ENCODE measurements around the gene POGZ. TPM values are rescaled to one million over a fixed set of nuclear protein-coding genes. Genes with fewer than 3 reads are reported as not detected.
"Not testable (repeated sequence)": the region's sequence is repeated elsewhere in the genome, so short reads cannot be mapped to it uniquely, and the experiment has no call there.

The POGZ gene
- polyA plus RNA-seq, 1 donor: 69.3 TPM

GRCh38 chr1:151418081-151418480 lies 41.2 kb downstream of the POGZ start:
- DNase-seq: no peak

DNA sequence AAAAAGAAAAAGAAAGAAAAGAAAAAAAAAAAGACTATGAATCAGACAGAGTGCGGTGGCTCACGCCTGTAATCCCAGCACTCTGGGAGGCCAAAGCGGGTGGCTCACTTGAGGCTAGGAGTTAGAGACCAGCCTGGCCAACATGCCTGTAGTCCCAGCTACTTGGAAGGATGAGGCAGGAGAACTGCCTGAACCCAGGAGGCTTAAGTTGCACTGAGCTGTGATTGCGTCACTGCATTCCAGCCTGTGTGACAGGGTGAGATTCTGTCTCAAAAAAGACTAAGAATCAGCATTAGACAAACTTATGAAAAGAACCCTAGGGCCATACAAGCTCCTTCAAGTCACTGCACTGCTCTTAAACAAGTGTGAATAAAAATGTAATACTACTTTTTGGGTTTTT lies 43.1 kb downstream of the POGZ start:
- DNase-seq: no peak

DNA sequence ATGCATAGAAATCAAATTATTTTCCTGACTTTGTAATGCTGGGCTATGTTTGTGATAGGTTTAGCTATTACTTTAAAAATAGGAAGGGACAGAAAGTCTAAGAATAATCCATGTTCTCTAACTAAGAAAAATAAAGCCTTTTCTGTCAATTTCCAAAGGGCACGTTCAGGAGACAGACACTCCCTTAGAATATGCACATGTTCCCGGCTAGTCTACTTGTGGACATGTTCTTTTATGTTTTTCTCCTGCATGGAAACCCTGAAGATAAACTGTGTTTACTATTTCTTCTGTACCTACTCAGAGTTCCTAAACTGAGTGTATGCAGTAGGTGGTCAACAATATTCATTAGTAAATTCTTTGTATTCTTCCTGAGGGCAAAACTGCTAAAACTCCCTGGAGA lies 47.4 kb downstream of the POGZ start:
- DNase-seq: no peak

GRCh38 chr1:151408891-151409290 lies 50.4 kb downstream of the POGZ start:
- no peak for DNase-seq

DNA sequence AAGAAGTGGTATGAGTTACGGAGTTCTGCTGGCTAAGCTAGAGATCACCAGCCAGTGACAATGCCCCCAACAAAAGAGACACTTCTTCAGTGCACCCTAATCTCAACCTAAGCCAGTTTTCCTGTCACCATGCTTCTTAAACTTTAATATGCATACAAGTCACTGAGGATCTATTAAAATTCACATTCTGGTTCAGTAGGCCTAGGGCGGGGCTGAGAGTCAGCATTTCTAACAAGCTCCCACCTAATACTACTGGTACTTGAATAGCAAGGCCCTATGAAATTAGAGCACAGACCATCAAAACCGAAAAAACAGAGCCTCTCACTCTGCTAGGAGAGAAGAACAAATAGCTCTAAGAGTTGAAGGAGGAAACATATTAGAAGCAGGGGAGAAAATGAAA lies 52.0 kb downstream of the POGZ start:
- DNase-seq: no peak

DNA sequence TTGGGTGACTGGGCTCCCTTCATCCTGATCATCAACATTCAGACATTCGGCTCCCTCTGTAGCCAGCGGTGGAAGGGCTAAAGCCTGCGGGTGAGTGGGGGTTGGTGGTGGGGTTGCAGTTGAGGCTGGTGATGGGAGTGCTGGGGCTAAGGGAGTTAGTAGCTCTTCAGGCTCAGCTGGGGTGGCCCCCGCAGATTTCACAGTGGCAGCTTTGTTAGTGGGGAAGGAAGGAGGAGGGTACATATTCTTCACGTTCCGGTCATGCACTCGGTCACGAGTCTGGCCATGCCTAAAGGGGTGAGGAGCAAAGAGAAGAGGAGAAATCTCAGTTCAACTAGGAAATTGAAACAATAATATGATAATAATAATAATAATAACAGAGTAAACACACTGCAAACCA lies 53.1 kb downstream of the POGZ start:
- DNase-seq: no peak

DNA sequence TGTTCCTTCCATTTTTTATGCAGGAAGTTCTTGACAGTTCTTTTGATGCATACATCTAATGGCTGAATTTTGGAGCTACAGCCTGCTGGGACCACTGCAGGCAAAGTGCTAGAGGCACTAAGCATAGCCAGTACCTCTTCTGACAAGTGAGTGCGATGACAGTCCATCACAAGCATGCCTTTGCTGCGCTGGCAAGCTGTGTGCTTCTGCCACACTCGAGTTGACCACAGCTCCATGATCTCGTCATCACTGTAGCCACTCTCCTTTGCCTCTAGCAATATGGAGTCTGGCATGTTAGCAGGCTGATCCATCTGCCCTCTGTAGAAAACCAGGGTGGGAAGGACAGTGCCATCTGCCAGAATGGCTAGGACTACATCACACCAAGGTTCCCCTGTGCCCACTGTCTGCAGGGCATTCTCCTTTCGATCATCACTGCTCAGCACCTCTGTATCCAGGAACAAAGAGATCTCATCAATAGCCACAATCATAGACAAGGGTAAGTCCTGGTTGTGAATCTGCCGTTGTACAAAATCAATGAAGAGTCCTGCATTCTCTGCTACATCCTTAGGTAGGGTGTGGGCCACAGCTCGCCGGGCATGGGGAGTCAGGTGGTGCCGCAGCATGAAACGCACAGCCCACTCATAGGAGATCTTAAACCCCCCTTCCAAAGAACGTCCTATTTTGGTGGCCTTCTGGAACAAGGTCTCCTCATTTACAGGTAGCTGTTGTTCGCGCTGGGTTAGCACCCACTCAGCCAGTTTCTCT lies 53.9 kb downstream of the POGZ start:
- no peak for DNase-seq

GRCh38 chr1:151403612-151404011 lies 55.7 kb downstream of the POGZ start:
- no peak for DNase-seq

DNA sequence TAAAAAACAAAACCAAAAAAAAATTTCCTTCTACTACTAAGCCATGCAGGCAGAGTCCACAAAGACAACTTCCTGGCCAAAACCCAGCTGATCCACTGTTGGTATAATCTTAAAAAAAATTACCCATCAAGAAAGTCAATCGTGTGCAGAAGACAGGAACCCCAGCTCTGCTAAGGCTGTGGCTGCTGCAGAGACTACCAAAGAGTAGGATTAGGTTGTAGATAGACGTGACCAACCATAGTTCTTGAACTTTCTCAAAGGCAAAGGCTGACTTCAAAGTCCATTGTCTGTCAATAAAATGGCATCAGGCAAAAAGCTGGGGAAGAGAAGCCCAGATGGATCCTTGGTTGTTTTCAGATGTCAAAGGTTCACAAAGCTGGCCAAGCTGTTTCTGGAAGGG lies 56.5 kb downstream of the POGZ start:
- no peak for DNase-seq

GRCh38 chr1:151401860-151402259 lies 57.4 kb downstream of the POGZ start:
- no peak for DNase-seq

GRCh38 chr1:151401125-151401788 lies 58.0 kb downstream of the POGZ start:
- DNase-seq: no peak

GRCh38 chr1:151399324-151400171 lies 59.7 kb downstream of the POGZ start, which contains the start of gene PSMB4:
Gene PSMB4, plus strand, starts transcription at chr1:151399573. Its CDS starts 15 bp downstream, at chr1:151399588.
- DNase-seq: peak; percentile 95

DNA sequence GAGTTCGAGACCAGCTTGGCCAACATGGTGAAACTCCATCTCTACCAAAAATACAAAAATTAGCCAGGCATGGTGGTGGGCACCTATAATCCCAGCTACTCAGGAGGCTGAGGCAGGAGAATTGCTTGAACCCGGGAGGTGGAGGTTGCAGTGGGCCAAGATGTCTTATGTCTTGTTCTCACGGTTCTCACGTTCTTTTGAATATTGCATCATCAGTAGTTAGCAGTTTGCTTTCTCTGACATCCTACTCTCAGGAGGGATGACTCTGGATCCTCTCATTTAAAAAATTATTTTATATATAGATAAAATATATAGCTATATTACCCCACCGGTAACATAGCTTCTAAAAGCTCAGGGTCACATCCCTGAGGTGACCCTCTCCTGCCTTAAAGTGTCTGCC lies 63.0 kb downstream of the POGZ start:
- DNase-seq: not testable (repeated sequence)

DNA sequence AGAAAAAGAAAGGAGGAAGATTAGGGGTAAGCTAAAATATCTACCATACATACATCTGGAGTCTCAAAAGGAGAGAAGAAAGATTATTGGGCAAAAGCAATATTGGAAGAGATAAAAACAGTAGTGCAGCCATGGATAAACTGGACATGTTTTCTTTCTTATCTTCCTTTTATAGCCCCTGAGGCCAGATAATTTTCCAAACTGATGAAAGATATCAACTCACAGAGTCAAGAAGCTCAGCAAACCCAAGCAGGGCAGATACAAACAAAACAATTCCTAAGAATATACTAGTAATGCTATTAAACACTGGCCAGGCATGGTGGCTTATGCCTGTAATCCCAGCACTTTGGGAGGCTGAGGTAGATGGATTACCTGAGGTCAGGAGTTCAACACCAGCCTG lies 65.7 kb downstream of the POGZ start:
- DNase-seq: no peak

DNA sequence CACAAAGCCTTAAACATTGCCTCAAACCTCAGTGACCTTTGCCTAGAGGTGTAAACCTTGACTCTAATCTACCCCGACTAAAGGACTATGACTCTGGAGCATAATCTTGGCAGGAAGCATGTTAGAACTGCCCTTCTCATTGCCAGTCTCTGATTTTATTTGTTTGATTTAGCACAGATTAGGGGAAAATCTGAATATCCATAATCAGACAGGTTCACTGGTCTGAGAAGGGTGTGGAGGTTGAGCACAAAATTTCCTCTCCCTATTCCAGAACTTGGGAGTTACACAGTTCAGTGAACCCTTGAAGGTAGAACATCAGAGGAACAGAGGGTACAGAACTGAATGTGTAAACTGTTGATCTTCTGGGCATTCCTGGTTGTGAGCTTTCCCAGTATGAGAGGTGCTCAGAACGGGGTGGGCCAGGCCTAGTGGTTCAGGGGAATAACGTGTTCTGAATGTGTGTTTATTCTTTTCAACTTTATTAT lies 68.2 kb downstream of the POGZ start:
- DNase-seq: no peak

DNA sequence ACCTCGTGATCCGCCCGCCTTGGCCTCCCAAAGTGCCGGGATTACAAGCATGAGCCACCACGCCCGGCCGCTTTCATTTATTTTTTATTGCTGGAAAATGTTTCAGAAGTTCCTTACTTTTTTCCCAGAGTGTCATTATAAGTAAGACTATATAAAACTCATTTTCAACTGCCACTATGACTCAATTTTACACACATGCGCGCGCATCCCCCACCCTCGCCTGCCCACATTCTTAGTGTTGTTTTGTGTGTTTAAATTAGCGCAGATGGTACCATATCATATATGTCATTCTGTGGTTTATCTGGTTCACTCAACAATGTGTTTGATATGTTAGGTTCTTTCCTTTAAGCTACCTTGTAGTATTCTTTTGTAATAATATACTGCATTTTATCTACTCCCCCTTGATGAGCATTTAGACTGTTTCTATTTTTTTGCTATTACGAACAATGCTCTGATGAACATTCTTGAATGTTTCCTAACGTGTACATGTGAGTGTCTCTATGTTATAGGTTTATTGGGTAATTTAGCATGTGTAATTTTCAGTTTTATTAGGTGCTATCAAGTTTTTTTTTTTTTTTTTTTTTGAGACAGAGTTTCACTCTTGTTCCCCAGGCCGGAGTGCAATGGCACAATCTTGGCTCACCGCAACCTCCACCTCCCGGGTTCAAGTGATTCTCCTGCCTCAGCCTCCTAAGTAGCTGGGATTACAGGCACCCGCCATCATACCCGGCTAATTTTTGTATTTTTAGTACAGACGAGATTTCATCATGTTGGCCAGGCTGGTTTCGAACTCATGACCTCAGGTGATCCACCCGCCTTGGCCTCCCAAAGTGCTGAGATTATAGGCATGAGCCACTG lies 68.8 kb downstream of the POGZ start:
- not testable (repeated sequence) for DNase-seq

- DNase-seq: no peak
Measured at GRCh38 chr1:151386002-151386401, 73.3 kb downstream of the POGZ start.

GRCh38 chr1:151384584-151384983 lies 74.7 kb downstream of the POGZ start:
- DNase-seq: no peak

DNA sequence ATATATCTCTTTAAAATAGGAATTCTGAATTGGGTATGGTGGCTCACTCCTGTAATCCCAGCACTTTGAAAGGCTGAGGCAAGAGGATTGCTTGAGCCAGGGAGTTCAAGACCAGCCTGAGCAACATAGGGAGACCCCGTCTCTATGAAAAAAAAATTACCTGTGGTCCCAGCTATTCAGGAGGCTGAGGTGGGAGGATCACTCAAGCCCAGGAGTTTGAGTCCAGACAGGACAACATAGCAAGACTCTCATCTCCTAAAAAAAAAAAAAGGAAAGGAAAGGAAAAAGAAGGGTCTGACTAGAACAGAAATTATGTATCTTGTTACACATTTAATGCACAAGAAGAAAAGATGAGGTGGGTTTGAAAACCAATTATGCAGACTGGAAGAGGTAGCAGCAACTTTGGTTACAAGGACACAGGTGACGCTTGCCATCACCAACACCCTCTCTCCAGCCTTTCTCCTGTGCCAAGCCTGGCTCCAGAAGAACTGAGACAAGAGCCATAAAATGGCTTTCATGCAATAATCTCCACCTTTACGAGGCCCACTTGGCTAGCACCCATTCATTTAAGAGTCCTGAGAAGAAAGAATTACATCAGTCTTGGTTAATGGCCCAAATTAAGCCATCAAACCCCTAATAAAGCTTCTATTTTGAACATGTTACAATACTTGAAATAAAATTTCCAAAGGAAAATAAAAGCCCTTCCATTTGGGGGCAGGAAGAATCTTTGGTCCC lies 82.0 kb downstream of the POGZ start:
- DNase-seq: no peak

- DNase-seq: no peak
Measured at GRCh38 chr1:151373196-151373595, 86.1 kb downstream of the POGZ start.

Measured in hindlimb muscle (tissue), 1 donor.